ENCODE measurements around the gene PSORS1C1. TPM values are rescaled to one million over a fixed set of nuclear protein-coding genes. Genes with fewer than 3 reads are reported as not detected.
A peak's percentile ranks its signal among the peaks of the same experiment; 100 is the strongest.

Gene PSORS1C1
- total RNA-seq, 2 experiments from 2014 or later: not detected

GRCh38 chr6:31086788-31087440 lies 27.7 kb upstream of the PSORS1C1 start:
- Mint-ChIP-seq H3K4me1 (peaks cover 15% of the 10 kb centered on the region), H3K36me3 (ENCODE audit: low read depth) (no peaks in the 10 kb centered on the region), H3K9me3 (no peaks in the 10 kb centered on the region), H3K27me3 (peaks cover 14% of the 10 kb centered on the region), H3K27ac (no peak overlapping the region), H3K4me3 (no peak overlapping the region)
- POLR2A ChIA-PET: interaction anchor here (1.1 kb wide), 1 partner anchor 265 kb away, joined by 3 read pairs; no protein-coding TSS in a partner anchor
- CTCF ChIA-PET: interaction anchor here (0.6 to 3.2 kb wide), 48 partner anchors 8 to 546 kb away, joined by 3 to 42 read pairs (median 4); partner anchors contain the start of genes C6orf15, DDR1, DHX16 and GTF2H4
- DNase-seq: no peak

DNA sequence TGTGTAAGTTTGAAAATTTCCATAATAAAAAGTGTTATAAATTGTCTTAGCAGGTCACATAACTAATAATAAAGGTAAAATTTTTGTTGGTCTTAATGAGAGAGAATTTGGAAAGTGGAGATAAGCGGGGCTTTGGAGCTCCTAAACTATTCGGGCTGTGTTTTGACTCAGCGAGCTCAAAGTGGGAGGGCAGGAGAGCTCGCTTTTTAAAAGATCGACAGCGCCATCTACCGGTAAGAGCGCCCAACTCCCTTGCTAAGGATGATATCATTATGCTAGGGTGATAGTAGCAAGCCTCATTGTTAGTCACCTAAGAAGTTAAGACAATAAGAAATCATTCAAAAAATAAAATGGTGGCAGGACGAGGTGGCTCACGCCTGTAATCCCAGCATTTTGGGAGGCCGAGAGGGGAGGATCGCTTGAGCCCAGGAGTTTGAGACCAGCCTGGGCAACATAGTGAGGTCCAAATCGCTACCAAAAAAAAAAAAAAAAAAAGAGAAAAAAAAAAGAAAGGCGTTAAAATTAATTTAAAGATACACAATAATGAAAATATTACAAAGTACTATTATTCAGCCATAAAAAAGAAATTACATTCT lies 27.0 kb upstream of the PSORS1C1 start:
- Mint-ChIP-seq H3K36me3 (ENCODE audit: low read depth) (no peaks in the 10 kb centered on the region), H3K9me3 (no peaks in the 10 kb centered on the region), H3K27me3 (peaks cover 14% of the 10 kb centered on the region), H3K4me1 (peaks cover 15% of the 10 kb centered on the region), H3K27ac (no peak overlapping the region), H3K4me3 (no peak overlapping the region)
- peak; percentile 88 for DNase-seq
- CTCF ChIA-PET: interaction anchor here (0.6 to 3.2 kb wide), 48 partner anchors 8 to 547 kb away, joined by 3 to 42 read pairs (median 4); partner anchors contain the start of genes C6orf15, DDR1, DHX16 and GTF2H4
- POLR2A ChIA-PET: interaction anchor here (1.1 kb wide), 1 partner anchor 266 kb away, joined by 3 read pairs; no protein-coding TSS in a partner anchor

- peaks cover 27% of the 10 kb centered on the region for H3K4me1 Mint-ChIP-seq
- peaks cover 10% of the 10 kb centered on the region for H3K27me3 Mint-ChIP-seq
- no peaks in the 10 kb centered on the region for H3K9me3 Mint-ChIP-seq
- H3K4me3 Mint-ChIP-seq: no peak overlapping the region
- no peak overlapping the region for H3K27ac Mint-ChIP-seq
- ChIA-PET POLR2A (interaction anchor here (1.2 kb wide), 1 partner anchor 175 kb away, joined by 3 read pairs; no protein-coding TSS in a partner anchor), CTCF (interaction anchor here (0.9 to 2.6 kb wide), 6 partner anchors 9 to 261 kb away, joined by 3 to 10 read pairs (median 4); no protein-coding TSS in a partner anchor)
- no peak for DNase-seq
- H3K36me3 Mint-ChIP-seq (ENCODE audit: low read depth): no peaks in the 10 kb centered on the region
These were observed 24.2 kb upstream of the PSORS1C1 start for GRCh38 chr6:31090275-31090972.

DNA sequence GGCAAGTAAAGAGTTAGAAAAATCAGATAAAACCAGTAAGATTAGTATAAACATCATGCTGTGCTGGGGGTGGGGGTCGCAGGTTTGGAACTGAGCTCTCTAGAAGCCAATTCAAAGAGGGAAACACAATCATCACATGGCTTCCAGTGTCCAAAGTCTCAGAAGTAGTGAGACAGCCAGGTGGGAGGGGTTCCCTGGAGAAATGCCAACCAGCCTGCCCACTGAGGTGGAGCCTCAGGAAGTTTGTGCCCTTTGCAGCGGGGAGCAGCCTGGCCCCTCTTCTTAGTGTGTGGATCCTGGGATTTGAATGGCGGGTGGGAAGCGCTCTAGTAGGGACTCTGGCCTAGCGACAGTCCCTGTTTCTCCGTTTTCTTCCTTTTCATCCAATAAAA lies 23.6 kb upstream of the PSORS1C1 start:
- H3K27me3 Mint-ChIP-seq: peaks cover 8% of the 10 kb centered on the region
- ChIA-PET CTCF (interaction anchor here (0.9 to 2.6 kb wide), 6 partner anchors 9 to 261 kb away, joined by 3 to 10 read pairs (median 4); no protein-coding TSS in a partner anchor), POLR2A (no interaction called here)
- no peak overlapping the region for H3K27ac Mint-ChIP-seq
- peaks cover 29% of the 10 kb centered on the region for H3K4me1 Mint-ChIP-seq
- DNase-seq: no peak
- H3K9me3 Mint-ChIP-seq: no peaks in the 10 kb centered on the region
- H3K36me3 Mint-ChIP-seq (ENCODE audit: low read depth): no peaks in the 10 kb centered on the region
- no peak overlapping the region for H3K4me3 Mint-ChIP-seq

DNA sequence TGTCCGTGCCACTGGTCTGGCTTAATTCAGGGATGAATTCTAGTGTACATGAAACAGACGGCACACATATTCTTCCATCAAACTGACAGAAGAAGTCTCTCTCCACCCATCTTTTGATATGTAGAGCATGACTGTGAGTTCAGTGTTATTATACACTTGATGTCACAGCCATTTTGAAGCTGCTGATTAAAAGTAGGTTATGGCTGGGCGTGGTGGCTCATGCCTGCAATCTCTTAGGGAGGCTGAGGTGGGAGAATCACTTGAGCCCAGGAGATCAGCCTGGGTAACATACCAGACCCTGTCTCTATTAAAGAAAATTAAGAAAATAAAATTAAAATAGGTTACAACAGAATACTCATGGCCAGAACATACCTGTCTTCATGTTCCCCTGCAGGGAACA lies 22.9 kb upstream of the PSORS1C1 start:
- no peaks in the 10 kb centered on the region for H3K36me3 Mint-ChIP-seq (ENCODE audit: low read depth)
- H3K27me3 Mint-ChIP-seq: peaks cover 5% of the 10 kb centered on the region
- no peaks in the 10 kb centered on the region for H3K9me3 Mint-ChIP-seq
- peaks cover 32% of the 10 kb centered on the region for H3K4me1 Mint-ChIP-seq
- CTCF ChIA-PET: interaction anchor here (1.0 to 3.4 kb wide), 5 partner anchors 10 to 362 kb away, joined by 3 to 29 read pairs (median 8); no protein-coding TSS in a partner anchor
- no peak overlapping the region for H3K27ac Mint-ChIP-seq
- DNase-seq: no peak
- POLR2A ChIA-PET: no interaction called here
- no peak overlapping the region for H3K4me3 Mint-ChIP-seq

GRCh38 chr6:31092238-31092637 lies 22.4 kb upstream of the PSORS1C1 start:
- H3K4me1 Mint-ChIP-seq: peaks cover 30% of the 10 kb centered on the region
- H3K36me3 Mint-ChIP-seq (ENCODE audit: low read depth): no peaks in the 10 kb centered on the region
- H3K27ac Mint-ChIP-seq: no peak overlapping the region
- no peak for DNase-seq
- H3K9me3 Mint-ChIP-seq: no peaks in the 10 kb centered on the region
- H3K27me3 Mint-ChIP-seq: peaks cover 2% of the 10 kb centered on the region
- CTCF ChIA-PET: interaction anchor here (1.0 to 3.4 kb wide), 5 partner anchors 10 to 362 kb away, joined by 3 to 29 read pairs (median 8); no protein-coding TSS in a partner anchor
- no peak overlapping the region for H3K4me3 Mint-ChIP-seq
- POLR2A ChIA-PET: interaction anchor here (0.9 kb wide), 1 partner anchor 178 kb away, joined by 3 read pairs; the partner anchor contains the start of gene VARS2

DNA sequence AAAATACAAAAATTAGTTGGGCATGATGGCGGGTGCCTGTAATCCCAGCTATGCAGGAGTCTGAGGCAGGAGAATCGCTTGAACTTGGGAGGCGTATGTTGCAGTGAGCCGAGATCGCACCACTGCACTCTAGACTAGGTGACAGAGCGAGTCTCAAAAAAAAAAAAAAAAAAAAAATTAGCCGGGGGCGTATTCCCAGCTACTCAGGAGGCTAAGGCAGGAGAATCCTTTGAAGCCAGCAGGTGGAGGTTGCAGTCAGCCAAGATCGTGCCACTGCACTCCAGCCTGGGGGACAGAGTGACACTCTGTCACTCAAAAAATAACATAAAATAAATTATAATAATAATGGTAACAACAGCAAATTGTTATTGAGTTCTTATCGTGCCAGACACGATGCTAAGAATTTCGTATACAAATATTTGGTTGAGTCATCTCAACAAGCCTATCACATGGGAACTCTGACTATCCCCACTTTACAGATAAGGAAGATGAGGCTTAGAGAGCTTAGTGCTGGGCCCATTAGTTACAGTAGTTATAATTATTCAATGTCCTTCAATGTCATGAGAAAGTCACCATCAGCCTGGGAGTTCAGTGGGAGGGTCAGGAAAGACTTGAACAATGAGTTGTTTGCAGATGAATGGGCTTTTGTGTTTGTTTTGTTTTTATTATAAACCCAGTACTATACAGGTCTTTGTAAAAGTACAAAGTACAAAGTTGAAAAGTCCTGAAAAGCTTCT lies 21.7 kb upstream of the PSORS1C1 start:
- peaks cover 27% of the 10 kb centered on the region for H3K4me1 Mint-ChIP-seq
- H3K27me3 Mint-ChIP-seq: no peaks in the 10 kb centered on the region
- H3K27ac Mint-ChIP-seq: no peak overlapping the region
- no peaks in the 10 kb centered on the region for H3K9me3 Mint-ChIP-seq
- POLR2A ChIA-PET: interaction anchor here (0.9 to 1.2 kb wide), 2 partner anchors 13 to 179 kb away, joined by 3 to 4 read pairs; partner anchors contain the start of gene VARS2
- no peak overlapping the region for H3K4me3 Mint-ChIP-seq
- H3K36me3 Mint-ChIP-seq (ENCODE audit: low read depth): no peaks in the 10 kb centered on the region
- CTCF ChIA-PET: interaction anchor here (1.4 to 3.4 kb wide), 7 partner anchors 10 to 179 kb away, joined by 3 to 29 read pairs (median 4); partner anchors contain the start of gene VARS2
- DNase-seq: no peak

DNA sequence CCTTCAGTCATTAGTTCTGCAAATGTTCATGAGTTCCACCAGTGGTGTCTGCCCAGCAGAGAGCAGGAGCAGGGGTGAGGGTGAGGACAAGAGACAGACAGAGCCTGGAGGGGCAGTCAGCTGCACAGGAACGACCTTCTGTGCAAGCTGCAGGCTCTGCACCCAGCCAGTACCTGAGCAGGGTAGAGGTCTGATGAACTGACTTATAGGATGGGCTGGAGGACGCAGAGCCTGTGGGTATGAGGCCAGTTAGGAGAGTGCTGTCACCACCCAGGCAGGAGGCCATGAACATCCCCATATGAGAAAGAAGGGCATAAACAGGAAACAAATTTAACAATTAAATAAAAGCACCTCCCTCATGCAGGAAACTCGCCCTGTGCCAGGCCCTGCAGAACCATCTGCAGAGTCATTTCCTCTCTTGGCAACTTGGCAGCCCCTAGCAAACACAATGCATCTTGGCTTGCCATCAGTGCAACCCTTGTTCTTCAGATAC lies 20.2 kb upstream of the PSORS1C1 start:
- no peaks in the 10 kb centered on the region for H3K9me3 Mint-ChIP-seq
- no peaks in the 10 kb centered on the region for H3K36me3 Mint-ChIP-seq (ENCODE audit: low read depth)

GRCh38 chr6:31096215-31096614 lies 18.4 kb upstream of the PSORS1C1 start:
- no peak for DNase-seq
- H3K27ac Mint-ChIP-seq: no peak overlapping the region
- H3K4me3 Mint-ChIP-seq: no peak overlapping the region
- ChIA-PET POLR2A (no interaction called here), CTCF (interaction anchor here (0.8 to 2.0 kb wide), 2 partner anchors 9 to 17 kb away, joined by 3 to 6 read pairs; no protein-coding TSS in a partner anchor)
- peaks cover 27% of the 10 kb centered on the region for H3K4me1 Mint-ChIP-seq
- no peaks in the 10 kb centered on the region for H3K36me3 Mint-ChIP-seq (ENCODE audit: low read depth)
- H3K9me3 Mint-ChIP-seq: no peaks in the 10 kb centered on the region
- H3K27me3 Mint-ChIP-seq: peaks cover 4% of the 10 kb centered on the region

More for the DNA sequence above, 20.2 kb upstream of the PSORS1C1 start:
- CTCF ChIA-PET: interaction anchor here (0.7 to 3.4 kb wide), 8 partner anchors 7 to 641 kb away, joined by 3 to 29 read pairs (median 4); partner anchors contain the start of gene VARS2
- POLR2A ChIA-PET: interaction anchor here (1.3 kb wide), 1 partner anchor 187 kb away, joined by 3 read pairs; the partner anchor contains the start of gene GTF2H4
- Mint-ChIP-seq H3K27ac (peak overlapping the region; percentile 90), H3K4me1 (peaks cover 27% of the 10 kb centered on the region), H3K27me3 (no peaks in the 10 kb centered on the region), H3K4me3 (peak overlapping the region; percentile 21)
- DNase-seq: peak; percentile 56

DNA sequence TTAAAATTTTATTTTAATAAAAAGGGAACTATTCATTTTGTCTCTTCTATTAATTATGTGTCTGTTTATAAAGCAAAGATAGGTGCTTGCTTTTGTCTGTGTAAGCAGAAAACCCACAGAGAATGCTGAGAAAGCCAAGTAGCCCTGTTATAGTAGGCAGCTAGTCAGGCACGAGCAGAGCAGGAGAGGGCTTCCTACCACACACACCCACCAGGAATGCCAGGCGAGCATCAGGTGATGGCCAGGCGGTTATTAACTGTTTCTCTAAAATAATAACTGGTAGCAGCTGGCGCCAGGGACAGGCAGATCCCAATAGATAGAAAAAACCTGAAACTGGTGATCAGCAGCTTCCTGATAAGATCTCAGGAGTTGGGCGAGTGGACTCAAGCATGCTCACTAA lies 17.9 kb upstream of the PSORS1C1 start:
- no peak for DNase-seq
- H3K36me3 Mint-ChIP-seq (ENCODE audit: low read depth): no peaks in the 10 kb centered on the region
- peaks cover 4% of the 10 kb centered on the region for H3K27me3 Mint-ChIP-seq
- H3K4me3 Mint-ChIP-seq: no peak overlapping the region
- H3K9me3 Mint-ChIP-seq: no peaks in the 10 kb centered on the region
- ChIA-PET CTCF (interaction anchor here (0.7 to 2.0 kb wide), 2 partner anchors 9 to 666 kb away, joined by 3 to 6 read pairs; no protein-coding TSS in a partner anchor), POLR2A (no interaction called here)
- no peak overlapping the region for H3K27ac Mint-ChIP-seq
- H3K4me1 Mint-ChIP-seq: peaks cover 27% of the 10 kb centered on the region

GRCh38 chr6:31098449-31098938 lies 16.1 kb upstream of the PSORS1C1 start:
- H3K27ac Mint-ChIP-seq: no peak overlapping the region
- ChIA-PET CTCF (interaction anchor here (1.3 kb wide), 1 partner anchor 11 kb away, joined by 3 read pairs; no protein-coding TSS in a partner anchor), POLR2A (no interaction called here)
- peaks cover 8% of the 10 kb centered on the region for H3K27me3 Mint-ChIP-seq
- H3K36me3 Mint-ChIP-seq (ENCODE audit: low read depth): no peaks in the 10 kb centered on the region
- no peak for DNase-seq
- H3K9me3 Mint-ChIP-seq: no peaks in the 10 kb centered on the region
- peaks cover 27% of the 10 kb centered on the region for H3K4me1 Mint-ChIP-seq
- no peak overlapping the region for H3K4me3 Mint-ChIP-seq
